Stimulated activated CD8-positive, alpha-beta memory T cell treated with anti-CD3 and anti-CD28 coated beads, Interleukin-12 subunit alpha, Interleukin-12 subunit beta, amount 100 ng/mL, for 1 hour (primary cell): ENCODE measurements around the gene LMAN1L.
A peak's percentile ranks its signal among the peaks of the same experiment; 100 is the strongest.
"Not testable (repeated sequence)": the region's sequence is repeated elsewhere in the genome, so short reads cannot be mapped to it uniquely, and the experiment has no call there.

Experiments used
- DNase-seq: peaks from one replicate; pipeline ENCODE4 v3.0.0-alpha.2; 2020; ENCODE audit warnings: low read depth

Gene LMAN1L

GRCh38 chr15:74782259-74783071, 30.2 kb upstream of the LMAN1L start:
- DNase-seq: no peak

GRCh38 chr15:74783072-74783807, 29.4 kb upstream of the LMAN1L start:
- DNase-seq: no peak

- no peak for DNase-seq
Observed at GRCh38 chr15:74783808-74784175, 28.8 kb upstream of the LMAN1L start.

- DNase-seq: no peak
Observed at GRCh38 chr15:74784426-74785193, 28.0 kb upstream of the LMAN1L start.

GRCh38 chr15:74785194-74786032, 27.2 kb upstream of the LMAN1L start:
- no peak for DNase-seq

GRCh38 chr15:74786081-74786480, 26.6 kb upstream of the LMAN1L start:
- not testable (repeated sequence) for DNase-seq

- DNase-seq: no peak
Observed at GRCh38 chr15:74786551-74787165, 26.0 kb upstream of the LMAN1L start.

GRCh38 chr15:74787251-74788041, 25.2 kb upstream of the LMAN1L start:
- peak; percentile 82 for DNase-seq

- no peak for DNase-seq
Observed at GRCh38 chr15:74788042-74788682, 24.5 kb upstream of the LMAN1L start.

- no peak for DNase-seq
Observed at GRCh38 chr15:74788683-74789151, 23.9 kb upstream of the LMAN1L start.

GRCh38 chr15:74789171-74789631, 23.4 kb upstream of the LMAN1L start:
- DNase-seq: no peak

- DNase-seq: no peak
Observed at GRCh38 chr15:74789741-74790079, 22.9 kb upstream of the LMAN1L start.

- DNase-seq: no peak
Observed at GRCh38 chr15:74790080-74790916, 22.3 kb upstream of the LMAN1L start.

- no peak for DNase-seq
Observed at GRCh38 chr15:74791007-74791406, 21.6 kb upstream of the LMAN1L start.

GRCh38 chr15:74791667-74792066, 21.0 kb upstream of the LMAN1L start:
- no peak for DNase-seq

- no peak for DNase-seq
Observed at GRCh38 chr15:74792227-74793016, 20.2 kb upstream of the LMAN1L start.

GRCh38 chr15:74793135-74794028, 19.3 kb upstream of the LMAN1L start:
- peak; percentile 66 for DNase-seq
